ENCODE measurements around the gene PAWR. TPM values are rescaled to one million over a fixed set of nuclear protein-coding genes. Genes with fewer than 3 reads are reported as not detected.
"Not testable (repeated sequence)": the region's sequence is repeated elsewhere in the genome, so short reads cannot be mapped to it uniquely, and the experiment has no call there.

The PAWR gene
- total RNA-seq, 2 experiments from 2014 or later = 4.6 to 5.3 TPM

DNA sequence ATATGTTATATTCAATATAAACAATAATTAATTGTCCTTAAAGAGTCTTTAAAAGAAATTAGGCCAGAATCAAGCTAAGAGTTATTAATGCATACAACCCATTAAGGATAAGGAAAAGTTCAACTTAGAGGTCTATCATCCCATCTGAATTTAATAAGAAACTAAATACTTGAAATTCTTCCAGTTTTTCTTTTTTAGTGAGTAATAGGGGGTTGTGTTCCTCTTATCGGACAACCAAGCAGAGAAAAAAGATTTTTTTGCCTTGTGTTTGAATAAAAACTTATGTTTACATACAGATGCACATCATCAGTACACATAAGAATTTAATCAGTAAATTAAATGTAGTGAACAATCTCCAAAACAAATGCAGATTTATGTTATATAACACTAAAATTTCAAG, 32.5 kb downstream of the PAWR start:
- no peak for DNase-seq
- ChIA-PET CTCF (no interaction called here), POLR2A (no interaction called here)
- H3K36me3 Mint-ChIP-seq = no peaks in the 10 kb centered on the region
- no peaks in the 10 kb centered on the region for H3K9me3 Mint-ChIP-seq
- no peak overlapping the region for H3K4me3 Mint-ChIP-seq
- H3K27ac Mint-ChIP-seq = no peak overlapping the region
- no peaks in the 10 kb centered on the region for H3K27me3 Mint-ChIP-seq
- intact Hi-C loops (cut with micrococcal nuclease) = no loop called here
- H3K4me1 Mint-ChIP-seq (ENCODE audit: low read depth) = no peaks in the 10 kb centered on the region

- ChIA-PET POLR2A (no interaction called here), CTCF (no interaction called here)
- DNase-seq = no peak
- Mint-ChIP-seq H3K36me3 (no peaks in the 10 kb centered on the region), H3K9me3 (no peaks in the 10 kb centered on the region), H3K4me3 (no peak overlapping the region), H3K4me1 (ENCODE audit: low read depth) (no peaks in the 10 kb centered on the region), H3K27me3 (no peaks in the 10 kb centered on the region), H3K27ac (no peak overlapping the region)
- intact Hi-C loops (cut with micrococcal nuclease) = no loop called here
Observed at GRCh38 chr12:79657136-79657535, 33.6 kb downstream of the PAWR start.

GRCh38 chr12:79655036-79655435, 35.7 kb downstream of the PAWR start:
- ChIA-PET POLR2A (no interaction called here), CTCF (no interaction called here)
- no peak for DNase-seq
- Mint-ChIP-seq H3K27ac (no peak overlapping the region), H3K27me3 (no peaks in the 10 kb centered on the region), H3K4me3 (no peak overlapping the region), H3K36me3 (no peaks in the 10 kb centered on the region), H3K4me1 (ENCODE audit: low read depth) (no peaks in the 10 kb centered on the region), H3K9me3 (no peaks in the 10 kb centered on the region)
- intact Hi-C loops (cut with micrococcal nuclease) = no loop called here

GRCh38 chr12:79652521-79652920, 38.2 kb downstream of the PAWR start:
- POLR2A ChIA-PET = no interaction called here
- CTCF ChIA-PET = interaction anchor here (0.7 kb wide), 1 partner anchor 514 kb away, joined by 3 read pairs; no protein-coding TSS in a partner anchor

GRCh38 chr12:79650440-79650839, 40.3 kb downstream of the PAWR start:
- H3K27me3 Mint-ChIP-seq = no peaks in the 10 kb centered on the region
- no peaks in the 10 kb centered on the region for H3K36me3 Mint-ChIP-seq
- CTCF ChIA-PET = no interaction called here
- H3K27ac Mint-ChIP-seq = no peak overlapping the region
- intact Hi-C loops (cut with micrococcal nuclease) = no loop called here
- H3K4me1 Mint-ChIP-seq (ENCODE audit: low read depth) = no peaks in the 10 kb centered on the region
- no peaks in the 10 kb centered on the region for H3K9me3 Mint-ChIP-seq
- POLR2A ChIA-PET = no interaction called here
- no peak overlapping the region for H3K4me3 Mint-ChIP-seq
- DNase-seq = no peak

More at GRCh38 chr12:79652521-79652920, 38.2 kb downstream of the PAWR start:
- Mint-ChIP-seq H3K27me3 (no peaks in the 10 kb centered on the region), H3K9me3 (no peaks in the 10 kb centered on the region), H3K27ac (no peak overlapping the region), H3K4me3 (no peak overlapping the region), H3K4me1 (ENCODE audit: low read depth) (no peaks in the 10 kb centered on the region), H3K36me3 (no peaks in the 10 kb centered on the region)
- DNase-seq = no peak
- intact Hi-C loops (cut with micrococcal nuclease) = no loop called here

DNA sequence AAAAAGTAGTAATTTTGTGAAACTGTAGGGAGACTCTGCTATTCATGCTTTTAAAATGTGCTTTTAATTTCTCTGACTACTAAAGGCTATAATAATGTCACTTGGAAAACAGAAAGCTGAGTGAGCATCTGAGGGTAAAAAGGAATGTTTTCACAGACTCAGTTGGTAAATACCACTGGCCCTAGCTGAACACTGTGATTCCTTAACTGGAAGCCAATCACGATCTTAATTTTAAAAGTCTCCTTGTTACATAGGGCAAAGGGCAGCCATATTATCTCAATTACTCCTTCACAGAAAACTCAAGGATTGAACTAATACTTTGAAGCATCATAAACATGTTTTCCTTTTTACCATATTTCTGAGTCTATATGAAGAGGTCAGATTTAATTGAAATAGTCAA, 41.9 kb downstream of the PAWR start:
- intact Hi-C loops (cut with micrococcal nuclease) = no loop called here
- Mint-ChIP-seq H3K4me1 (ENCODE audit: low read depth) (no peaks in the 10 kb centered on the region), H3K4me3 (no peak overlapping the region), H3K27me3 (peaks cover 2% of the 10 kb centered on the region), H3K9me3 (no peaks in the 10 kb centered on the region), H3K36me3 (no peaks in the 10 kb centered on the region), H3K27ac (no peak overlapping the region)
- CTCF ChIA-PET = no interaction called here
- no peak for DNase-seq
- POLR2A ChIA-PET = no interaction called here

DNA sequence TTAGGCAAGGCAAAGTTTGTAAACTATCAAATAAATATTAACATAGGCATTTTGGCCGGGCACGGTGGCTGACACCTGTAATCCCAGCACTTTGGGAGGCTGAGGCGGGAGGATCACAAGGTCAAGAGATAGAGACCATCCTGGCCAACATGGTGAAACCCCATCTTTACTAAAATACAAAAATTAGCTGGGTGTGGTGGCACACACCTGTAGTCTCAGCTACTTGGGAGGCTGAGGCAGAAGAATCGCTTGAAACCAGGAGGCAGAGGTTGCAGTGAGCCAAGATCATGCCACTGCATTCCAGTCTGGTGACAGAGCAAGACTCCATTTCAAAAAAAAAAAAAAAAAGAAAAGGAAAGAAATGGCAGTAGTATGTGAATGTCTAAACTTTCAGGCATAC, 43.9 kb downstream of the PAWR start:
- DNase-seq; POLR2A ChIA-PET; intact Hi-C loops (cut with micrococcal nuclease); CTCF ChIA-PET; H3K36me3 Mint-ChIP-seq; H3K4me1 Mint-ChIP-seq (ENCODE audit: low read depth); H3K27me3 Mint-ChIP-seq; H3K9me3 Mint-ChIP-seq; H3K4me3 Mint-ChIP-seq; H3K27ac Mint-ChIP-seq: not testable (repeated sequence)

DNA sequence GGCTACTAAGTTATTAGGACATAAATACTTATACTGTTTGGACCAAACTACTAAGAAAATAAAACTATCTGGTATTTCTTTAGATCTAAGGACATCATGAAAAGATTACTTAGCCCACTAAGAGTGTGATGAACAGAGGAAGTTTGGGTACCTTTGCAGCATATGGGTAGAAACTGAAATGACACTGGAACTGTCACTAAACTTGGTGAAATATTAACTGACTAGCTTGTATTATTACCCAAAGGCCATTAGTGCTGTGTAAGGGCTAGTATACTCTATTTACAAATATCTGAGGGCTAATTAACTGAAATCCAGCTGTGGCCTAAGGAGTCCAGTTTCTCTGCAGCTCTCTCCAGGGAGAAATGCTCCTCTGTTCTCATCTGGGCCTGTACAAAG, 45.5 kb downstream of the PAWR start:
- DNase-seq = no peak
- no peaks in the 10 kb centered on the region for H3K4me1 Mint-ChIP-seq (ENCODE audit: low read depth)
- ChIA-PET CTCF (no interaction called here), POLR2A (no interaction called here)
- no peaks in the 10 kb centered on the region for H3K9me3 Mint-ChIP-seq
- peaks cover 2% of the 10 kb centered on the region for H3K27me3 Mint-ChIP-seq
- no peaks in the 10 kb centered on the region for H3K36me3 Mint-ChIP-seq
- H3K4me3 Mint-ChIP-seq = no peak overlapping the region
- H3K27ac Mint-ChIP-seq = no peak overlapping the region
- intact Hi-C loops (cut with micrococcal nuclease) = no loop called here

DNA sequence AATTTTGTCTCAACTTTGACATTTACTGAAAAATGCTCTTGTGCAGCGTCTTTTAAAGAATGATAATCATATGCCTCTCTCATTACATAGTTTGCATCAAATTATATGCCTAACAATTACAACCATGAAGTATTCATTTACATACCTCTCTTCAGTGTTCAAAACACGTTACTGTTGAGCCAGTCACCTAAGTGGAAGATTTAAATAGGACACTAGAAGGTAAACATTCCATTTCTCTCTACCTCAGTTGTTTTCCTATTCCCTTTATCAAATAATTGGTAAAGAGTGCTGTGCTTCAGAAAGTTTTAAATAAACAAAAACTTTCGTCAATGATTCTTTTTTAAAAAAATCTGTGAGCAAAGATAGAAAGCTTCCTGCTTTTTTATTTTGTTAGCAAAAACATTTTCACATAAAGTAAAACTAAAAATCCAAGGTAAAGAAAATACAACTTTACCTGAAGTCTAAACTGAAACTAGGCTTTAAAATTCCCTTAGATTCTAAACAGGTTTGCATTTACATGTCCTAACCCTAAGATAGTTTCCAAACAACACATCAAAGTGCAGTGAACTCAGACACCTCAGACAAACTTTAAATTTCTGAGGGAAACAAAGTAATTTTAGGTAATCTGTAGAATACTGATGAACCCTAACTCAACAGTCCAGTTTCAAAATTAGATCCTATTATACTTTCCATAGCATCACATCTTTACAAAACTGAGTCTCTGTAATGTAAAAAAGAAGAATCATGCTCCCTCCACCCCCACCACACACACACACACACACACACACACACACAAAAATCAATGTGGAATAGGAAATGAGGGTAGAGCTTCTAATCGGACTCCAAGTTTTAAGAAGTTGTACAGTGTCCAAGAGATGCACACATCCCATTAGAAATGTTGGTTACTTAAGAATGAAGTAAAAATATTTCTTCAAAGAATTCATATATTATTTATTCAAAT, 46.2 kb downstream of the PAWR start:
- H3K4me1 Mint-ChIP-seq (ENCODE audit: low read depth) = no peaks in the 10 kb centered on the region
- ChIA-PET CTCF (no interaction called here), POLR2A (no interaction called here)
- H3K4me3 Mint-ChIP-seq = no peak overlapping the region
- intact Hi-C loops (cut with micrococcal nuclease) = no loop called here
- no peak overlapping the region for H3K27ac Mint-ChIP-seq
- DNase-seq = no peak
- H3K9me3 Mint-ChIP-seq = no peaks in the 10 kb centered on the region
- H3K36me3 Mint-ChIP-seq = no peaks in the 10 kb centered on the region
- peaks cover 2% of the 10 kb centered on the region for H3K27me3 Mint-ChIP-seq

DNA sequence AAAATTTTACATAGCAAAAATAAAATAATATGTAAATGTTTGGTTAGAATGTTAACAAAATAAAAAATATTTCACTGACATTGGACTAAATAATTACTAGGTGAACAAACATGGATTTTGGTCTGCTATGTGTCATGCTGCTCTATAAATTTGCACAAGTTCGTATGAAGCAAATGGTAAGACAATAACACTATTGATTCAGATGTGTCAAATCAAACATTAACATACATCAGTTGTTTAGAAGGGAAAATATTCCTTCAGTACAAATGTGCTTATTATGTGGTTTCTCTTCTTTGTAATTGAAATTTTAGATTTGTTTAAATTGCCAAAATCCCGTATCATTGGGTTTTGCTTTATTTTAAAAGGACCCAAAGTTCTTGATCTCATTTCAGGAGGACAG, 46.9 kb downstream of the PAWR start:
- no peaks in the 10 kb centered on the region for H3K9me3 Mint-ChIP-seq
- H3K27me3 Mint-ChIP-seq = peaks cover 2% of the 10 kb centered on the region
- DNase-seq = no peak
- no peaks in the 10 kb centered on the region for H3K4me1 Mint-ChIP-seq (ENCODE audit: low read depth)
- H3K36me3 Mint-ChIP-seq = no peaks in the 10 kb centered on the region
- H3K27ac Mint-ChIP-seq = no peak overlapping the region
- ChIA-PET POLR2A (no interaction called here), CTCF (no interaction called here)
- intact Hi-C loops (cut with micrococcal nuclease) = no loop called here
- no peak overlapping the region for H3K4me3 Mint-ChIP-seq

DNA sequence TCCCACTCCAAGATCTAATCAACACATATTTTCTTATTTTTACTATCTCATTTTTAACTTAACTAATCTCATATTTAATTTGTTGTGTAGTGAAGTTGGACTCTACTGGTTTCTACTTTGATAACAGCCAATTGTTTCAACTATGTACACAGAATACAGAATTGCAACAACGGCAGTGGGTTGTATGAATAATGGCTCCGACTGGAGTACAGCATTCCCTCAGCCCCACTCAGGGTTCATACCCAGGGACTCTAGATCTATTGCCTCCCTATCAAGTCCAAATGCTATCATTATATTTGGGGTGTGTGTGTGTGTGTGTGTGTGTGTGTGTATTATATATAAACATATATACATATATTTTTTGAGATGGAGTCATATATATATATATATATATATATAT, 52.3 kb downstream of the PAWR start:
- Mint-ChIP-seq H3K27ac (no peak overlapping the region), H3K4me1 (ENCODE audit: low read depth) (no peaks in the 10 kb centered on the region), H3K27me3 (no peaks in the 10 kb centered on the region), H3K36me3 (no peaks in the 10 kb centered on the region), H3K9me3 (no peaks in the 10 kb centered on the region), H3K4me3 (no peak overlapping the region)
- intact Hi-C loops (cut with micrococcal nuclease) = no loop called here
- CTCF ChIA-PET = no interaction called here
- POLR2A ChIA-PET = no interaction called here
- DNase-seq = no peak

GRCh38 chr12:79637093-79637492, 53.7 kb downstream of the PAWR start:
- CTCF ChIA-PET = no interaction called here
- Mint-ChIP-seq H3K27ac (no peak overlapping the region), H3K9me3 (no peaks in the 10 kb centered on the region), H3K4me3 (no peak overlapping the region), H3K27me3 (no peaks in the 10 kb centered on the region), H3K36me3 (no peaks in the 10 kb centered on the region), H3K4me1 (ENCODE audit: low read depth) (no peaks in the 10 kb centered on the region)
- intact Hi-C loops (cut with micrococcal nuclease) = no loop called here
- POLR2A ChIA-PET = no interaction called here
- DNase-seq = no peak

- intact Hi-C loops (cut with micrococcal nuclease) = no loop called here
- no peaks in the 10 kb centered on the region for H3K4me1 Mint-ChIP-seq (ENCODE audit: low read depth)
- CTCF ChIA-PET = no interaction called here
- no peak for DNase-seq
- no peak overlapping the region for H3K4me3 Mint-ChIP-seq
- H3K27me3 Mint-ChIP-seq = no peaks in the 10 kb centered on the region
- H3K9me3 Mint-ChIP-seq = no peaks in the 10 kb centered on the region
- POLR2A ChIA-PET = no interaction called here
- H3K27ac Mint-ChIP-seq = no peak overlapping the region
- no peaks in the 10 kb centered on the region for H3K36me3 Mint-ChIP-seq
Observed at GRCh38 chr12:79635676-79636075, 55.1 kb downstream of the PAWR start.
